ENCODE results near the gene LTC4S. TPM values are rescaled to one million over a fixed set of nuclear protein-coding genes. Genes with fewer than 3 reads are reported as not detected.

LTC4S gene
- total RNA-seq, 4 donors from 2014 or later: 1.7 to 12.6 (median 5.6) TPM

GRCh38 chr5:179771311-179771895 lies 22.4 kb upstream of the LTC4S start:
- intact Hi-C loops (cut with DNase I; ENCODE audit: low total_unique reads): no loop called here
- H3K27ac ChIP-seq: no peak overlapping the region
- no peak for ATAC-seq
- peaks cover 5 to 6% of the 10 kb centered on the region in 2 donors for H3K4me1 ChIP-seq
- H3K9me3 ChIP-seq: no peaks in the 10 kb centered on the region
- in situ Hi-C loops (cut with MboI; ENCODE audit: low sequenced_read_pairs in 4 of 4): loop anchor here in 2 of 4 donors (25.0 kb wide), 2 partner anchors 91 to 316 kb away; partner anchors contain the start of gene MRNIP (in 1 of the 2)
- TF ChIP-seq POLR2A (IDR thresholded peaks at IDR 0.05) (no peak), CTCF (IDR thresholded peaks at IDR 0.05 in 4 of 5, conservative IDR thresholded peaks at IDR 0.05 in 1 of 5) (no peak)
- DNase-seq: no peak
- no peak overlapping the region for H3K4me3 ChIP-seq
- peaks cover 0 to 86% of the 10 kb centered on the region in 2 donors for H3K36me3 ChIP-seq
- no peaks in the 10 kb centered on the region for H3K27me3 ChIP-seq

GRCh38 chr5:179772351-179772750 lies 21.4 kb upstream of the LTC4S start:
- Histone ChIP-seq H3K4me1 (peaks cover 0 to 3% of the 10 kb centered on the region in 2 donors), H3K4me3 (no peak overlapping the region), H3K9me3 (no peaks in the 10 kb centered on the region), H3K27me3 (no peaks in the 10 kb centered on the region), H3K27ac (no peak overlapping the region), H3K36me3 (peaks cover 0 to 80% of the 10 kb centered on the region in 2 donors)
- no peak for TF ChIP-seq POLR2A (IDR thresholded peaks at IDR 0.05)
- no peak for TF ChIP-seq CTCF (IDR thresholded peaks at IDR 0.05 in 4 of 5, conservative IDR thresholded peaks at IDR 0.05 in 1 of 5)
- in situ Hi-C loops (cut with MboI; ENCODE audit: low sequenced_read_pairs in 4 of 4): loop anchor here in 2 of 4 donors (25.0 kb wide), 2 partner anchors 90 to 315 kb away; partner anchors contain the start of gene MRNIP (in 1 of the 2)
- intact Hi-C loops (cut with DNase I; ENCODE audit: low total_unique reads): no loop called here
- ATAC-seq (no peak), DNase-seq (no peak)

- Histone ChIP-seq H3K27ac (no peak overlapping the region), H3K27me3 (no peaks in the 10 kb centered on the region), H3K36me3 (peaks cover 0 to 80% of the 10 kb centered on the region in 2 donors), H3K4me1 (no peaks in the 10 kb centered on the region), H3K4me3 (no peak overlapping the region), H3K9me3 (no peaks in the 10 kb centered on the region)
- ATAC-seq: no peak
- TF ChIP-seq POLR2A (IDR thresholded peaks at IDR 0.05): no peak
- TF ChIP-seq CTCF (IDR thresholded peaks at IDR 0.05 in 4 of 5, conservative IDR thresholded peaks at IDR 0.05 in 1 of 5): no peak
- in situ Hi-C loops (cut with MboI; ENCODE audit: low sequenced_read_pairs in 4 of 4) (loop anchor here in 2 of 4 donors (25.0 kb wide), 2 partner anchors 89 to 314 kb away; partner anchors contain the start of gene MRNIP (in 1 of the 2)), intact Hi-C loops (cut with DNase I; ENCODE audit: low total_unique reads) (no loop called here)
- DNase-seq: no peak
These were observed 20.1 kb upstream of the LTC4S start for GRCh38 chr5:179773686-179774040.

- Histone ChIP-seq H3K27ac (no peak overlapping the region), H3K36me3 (peaks cover 0 to 72% of the 10 kb centered on the region in 2 donors), H3K4me1 (no peaks in the 10 kb centered on the region), H3K4me3 (no peak overlapping the region), H3K27me3 (no peaks in the 10 kb centered on the region), H3K9me3 (no peaks in the 10 kb centered on the region)
- no peak for ATAC-seq
- no peak for DNase-seq
- in situ Hi-C loops (cut with MboI; ENCODE audit: low sequenced_read_pairs in 4 of 4) (loop anchor here in 2 of 4 donors (25.0 kb wide), 2 partner anchors 88 to 313 kb away; partner anchors contain the start of gene MRNIP (in 1 of the 2)), intact Hi-C loops (cut with DNase I; ENCODE audit: low total_unique reads) (no loop called here)
- TF ChIP-seq POLR2A (IDR thresholded peaks at IDR 0.05): no peak
- no peak for TF ChIP-seq CTCF (IDR thresholded peaks at IDR 0.05 in 4 of 5, conservative IDR thresholded peaks at IDR 0.05 in 1 of 5)
These were observed 19.3 kb upstream of the LTC4S start for GRCh38 chr5:179774442-179774841.
